Measurements from ENCODE around the gene MSI2. TPM values are rescaled to one million over a fixed set of nuclear protein-coding genes. Genes with fewer than 3 reads are reported as not detected.
"Not testable (repeated sequence)": the region's sequence is repeated elsewhere in the genome, so short reads cannot be mapped to it uniquely, and the experiment has no call there.

MSI2 gene
- total RNA-seq, 1 donor from 2014 or later, result 31.3 TPM

DNA sequence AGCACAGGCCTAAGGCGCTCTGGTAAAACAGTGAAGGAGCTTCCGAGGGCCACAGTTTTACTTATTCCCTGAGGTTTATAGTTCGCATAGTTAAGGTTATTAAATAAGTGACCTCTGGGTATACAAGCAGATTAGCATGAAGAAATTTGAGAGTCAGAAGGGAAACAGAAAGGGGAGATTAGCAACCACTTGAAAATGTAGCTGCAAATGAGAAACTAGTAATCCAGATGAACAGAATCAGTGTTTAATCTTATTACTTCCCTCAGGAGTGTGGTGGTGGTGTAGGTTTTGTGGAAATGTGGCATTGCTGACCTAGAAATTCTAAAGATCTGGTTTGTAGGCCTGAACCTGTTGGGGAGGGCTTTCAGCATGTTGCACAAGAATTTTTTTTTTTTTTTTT, 358.4 kb downstream of the MSI2 start:
- no peak overlapping the region for H3K27ac ChIP-seq
- intact Hi-C loops (cut with DNase I), result no loop called here
- no peak overlapping the region for H3K4me3 ChIP-seq
- no peaks in the 10 kb centered on the region for H3K4me1 ChIP-seq
- H3K27me3 ChIP-seq, result no peaks in the 10 kb centered on the region
- H3K36me3 ChIP-seq, result no peaks in the 10 kb centered on the region
- H3K9me3 ChIP-seq, result no peaks in the 10 kb centered on the region
- ATAC-seq (no peak), DNase-seq (no peak)
- TF ChIP-seq, protein P1, sequence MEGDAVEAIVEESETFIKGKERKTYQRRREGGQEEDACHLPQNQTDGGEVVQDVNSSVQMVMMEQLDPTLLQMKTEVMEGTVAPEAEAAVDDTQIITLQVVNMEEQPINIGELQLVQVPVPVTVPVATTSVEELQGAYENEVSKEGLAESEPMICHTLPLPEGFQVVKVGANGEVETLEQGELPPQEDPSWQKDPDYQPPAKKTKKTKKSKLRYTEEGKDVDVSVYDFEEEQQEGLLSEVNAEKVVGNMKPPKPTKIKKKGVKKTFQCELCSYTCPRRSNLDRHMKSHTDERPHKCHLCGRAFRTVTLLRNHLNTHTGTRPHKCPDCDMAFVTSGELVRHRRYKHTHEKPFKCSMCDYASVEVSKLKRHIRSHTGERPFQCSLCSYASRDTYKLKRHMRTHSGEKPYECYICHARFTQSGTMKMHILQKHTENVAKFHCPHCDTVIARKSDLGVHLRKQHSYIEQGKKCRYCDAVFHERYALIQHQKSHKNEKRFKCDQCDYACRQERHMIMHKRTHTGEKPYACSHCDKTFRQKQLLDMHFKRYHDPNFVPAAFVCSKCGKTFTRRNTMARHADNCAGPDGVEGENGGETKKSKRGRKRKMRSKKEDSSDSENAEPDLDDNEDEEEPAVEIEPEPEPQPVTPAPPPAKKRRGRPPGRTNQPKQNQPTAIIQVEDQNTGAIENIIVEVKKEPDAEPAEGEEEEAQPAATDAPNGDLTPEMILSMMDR (IDR thresholded peaks at IDR 0.05), result no peak

DNA sequence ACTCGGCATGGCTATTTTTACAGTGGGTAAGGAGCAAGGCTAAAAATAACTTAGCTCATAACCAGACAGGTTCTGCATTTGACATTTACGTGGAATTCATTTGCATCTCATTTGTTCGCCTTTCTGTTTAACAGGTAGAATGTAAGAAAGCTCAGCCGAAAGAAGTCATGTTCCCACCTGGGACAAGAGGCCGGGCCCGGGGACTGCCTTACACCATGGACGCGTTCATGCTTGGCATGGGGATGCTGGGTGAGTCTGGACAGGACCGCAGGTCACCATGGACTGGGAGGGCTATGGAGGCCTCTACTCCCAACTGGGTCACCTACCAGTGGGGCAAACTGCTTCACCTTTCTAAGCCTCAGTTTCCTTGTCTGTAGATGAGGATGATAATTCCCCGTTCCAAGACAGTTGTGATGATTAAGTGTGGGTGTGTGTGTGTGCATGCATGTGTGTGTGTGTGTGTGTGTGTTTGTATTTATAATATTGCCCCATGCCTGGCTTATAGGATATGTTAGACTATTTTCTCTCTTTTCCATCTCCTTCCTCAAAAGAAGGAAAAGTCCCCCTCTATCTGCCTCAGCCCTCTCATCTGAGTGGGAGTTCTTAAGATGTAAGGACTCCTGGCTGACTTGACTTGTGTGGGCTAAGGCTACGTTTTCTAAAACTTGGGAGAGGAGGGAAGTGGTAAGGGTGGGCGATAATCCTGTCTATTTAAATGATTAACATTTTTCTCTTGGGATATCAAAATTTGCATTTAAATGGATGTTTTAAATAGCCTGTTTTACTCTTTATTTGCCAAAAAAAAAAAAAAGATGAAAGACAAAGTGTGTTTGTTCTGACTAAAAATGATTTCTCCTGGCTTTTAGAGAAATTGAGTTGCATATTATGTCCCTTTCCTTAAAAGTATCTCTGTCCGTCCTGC, 359.8 kb downstream of the MSI2 start:
- no peak for ATAC-seq

DNA sequence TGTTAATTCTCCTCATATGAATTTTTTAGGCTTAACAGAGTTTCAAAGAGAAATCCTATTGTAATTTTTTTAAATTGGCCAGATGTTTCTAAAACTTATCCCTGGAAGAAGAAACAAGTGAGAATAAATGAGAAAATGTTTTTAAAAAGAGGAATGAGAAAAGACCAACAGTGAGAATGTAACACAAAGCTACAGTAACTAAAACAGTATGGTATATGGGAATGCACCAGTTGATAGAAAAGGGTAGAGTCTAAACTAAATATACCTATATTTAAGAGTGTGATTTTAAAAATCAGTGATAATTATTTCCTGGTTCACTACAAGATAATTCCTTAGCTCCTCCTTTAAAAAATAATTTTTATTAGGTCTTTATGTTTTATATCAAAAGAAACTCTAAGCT, 360.9 kb downstream of the MSI2 start:
- no peak for ATAC-seq

More for the DNA sequence above, 359.8 kb downstream of the MSI2 start:
- H3K9me3 ChIP-seq, result no peaks in the 10 kb centered on the region
- TF ChIP-seq, protein P1 (IDR thresholded peaks at IDR 0.05), result no peak
- H3K27me3 ChIP-seq, result no peaks in the 10 kb centered on the region
- H3K27ac ChIP-seq, result no peak overlapping the region
- no peaks in the 10 kb centered on the region for H3K4me1 ChIP-seq
- intact Hi-C loops (cut with DNase I), result no loop called here
- H3K4me3 ChIP-seq, result no peak overlapping the region
- peak; percentile 51 for DNase-seq
- H3K36me3 ChIP-seq, result no peaks in the 10 kb centered on the region

DNA sequence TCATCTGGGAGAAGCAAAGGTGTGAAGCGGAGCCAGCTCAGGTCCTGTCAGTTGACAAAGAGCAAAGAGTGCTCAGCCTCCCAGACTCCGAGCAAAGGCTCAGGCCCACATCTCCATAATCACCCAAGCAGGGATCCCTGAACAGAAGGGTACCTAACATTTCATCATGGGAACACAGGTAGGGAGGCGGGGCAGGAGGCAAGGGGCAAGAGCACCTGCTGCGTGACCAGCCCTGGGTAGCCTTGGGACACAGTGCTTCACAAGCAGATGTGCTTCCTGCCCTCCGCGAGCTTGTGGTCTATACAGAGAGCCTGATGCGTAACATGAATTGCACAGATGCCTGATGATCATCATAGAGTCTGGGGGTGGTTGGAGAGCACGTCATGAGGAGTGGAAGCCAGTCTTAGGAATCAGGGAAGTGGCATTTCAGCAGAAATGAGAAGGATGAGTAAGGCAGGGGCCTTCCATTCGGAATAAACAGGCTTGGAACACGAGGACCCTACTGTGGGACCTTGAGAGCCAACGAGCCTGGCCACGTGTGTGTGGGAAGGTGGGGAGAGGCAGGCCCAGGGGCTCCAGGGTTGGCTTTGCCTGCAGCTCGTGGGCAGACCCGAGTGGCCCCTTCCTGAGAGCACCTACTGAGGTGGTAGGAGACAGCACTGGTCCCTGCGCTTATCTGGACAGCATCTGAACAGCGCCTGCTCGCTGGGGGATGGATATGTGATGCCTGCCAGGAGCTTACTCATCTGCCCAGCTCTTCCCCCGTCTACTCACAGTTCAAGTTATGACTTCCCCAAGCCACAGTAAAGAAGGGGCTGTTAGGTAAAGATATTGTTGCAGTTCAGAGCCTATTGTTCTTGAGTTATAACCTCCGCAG, 363.0 kb downstream of the MSI2 start:
- peaks cover 9% of the 10 kb centered on the region for H3K4me1 ChIP-seq
- H3K27ac ChIP-seq, result no peak overlapping the region
- ATAC-seq (peak; percentile 10), DNase-seq (peak; percentile 48)
- intact Hi-C loops (cut with DNase I), result no loop called here
- no peaks in the 10 kb centered on the region for H3K36me3 ChIP-seq
- no peak overlapping the region for H3K4me3 ChIP-seq
- TF ChIP-seq, protein P1 (IDR thresholded peaks at IDR 0.05), result no peak
- H3K27me3 ChIP-seq, result no peaks in the 10 kb centered on the region
- no peaks in the 10 kb centered on the region for H3K9me3 ChIP-seq

More for the DNA sequence above, 360.9 kb downstream of the MSI2 start:
- no peaks in the 10 kb centered on the region for H3K9me3 ChIP-seq
- no peak overlapping the region for H3K27ac ChIP-seq
- H3K4me3 ChIP-seq, result no peak overlapping the region
- intact Hi-C loops (cut with DNase I), result no loop called here
- TF ChIP-seq, protein P1 (IDR thresholded peaks at IDR 0.05), result no peak
- no peaks in the 10 kb centered on the region for H3K4me1 ChIP-seq
- H3K27me3 ChIP-seq, result no peaks in the 10 kb centered on the region
- no peak for DNase-seq
- H3K36me3 ChIP-seq, result no peaks in the 10 kb centered on the region

DNA sequence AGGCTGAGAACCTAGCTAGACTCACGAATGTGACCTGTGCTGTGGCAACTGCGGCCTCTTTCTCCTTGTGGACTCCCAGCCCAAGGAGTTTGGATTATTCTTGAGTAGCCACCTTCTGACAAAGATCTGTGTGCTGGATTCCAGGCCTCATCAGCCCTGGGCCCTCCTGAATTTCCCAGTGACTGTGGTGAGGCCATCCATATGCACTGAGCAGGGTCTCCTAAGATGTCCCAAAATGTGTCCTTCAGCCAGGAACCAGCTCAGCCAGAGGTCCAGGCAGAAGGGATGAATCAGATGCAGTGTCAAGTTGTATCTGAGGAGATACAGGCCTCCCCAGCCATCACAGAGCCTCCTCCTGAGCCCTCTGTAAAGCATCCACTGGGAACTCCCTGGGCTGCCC, 364.3 kb downstream of the MSI2 start:
- no peak overlapping the region for H3K27ac ChIP-seq
- DNase-seq, result peak; percentile 23
- H3K36me3 ChIP-seq, result no peaks in the 10 kb centered on the region

DNA sequence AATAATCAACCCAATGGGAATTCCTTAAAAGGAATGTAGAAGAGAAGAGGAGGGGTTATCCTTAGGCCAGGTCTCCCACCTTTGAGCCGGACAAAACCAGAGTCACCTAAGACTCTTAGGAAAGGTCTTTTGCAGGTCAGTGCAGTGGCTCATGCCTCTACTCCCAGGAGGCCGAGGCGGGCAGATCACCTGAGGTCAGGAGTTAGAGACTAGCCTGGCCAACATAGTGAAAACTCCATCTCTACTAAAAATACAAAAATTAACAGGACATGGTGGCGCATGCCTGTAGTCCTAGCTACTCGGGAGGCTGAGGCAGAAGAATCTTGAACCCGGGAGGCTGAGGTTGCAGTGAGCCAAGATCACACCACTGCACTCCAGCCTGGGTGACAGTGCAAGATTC, 365.5 kb downstream of the MSI2 start:
- H3K4me1 ChIP-seq; H3K27ac ChIP-seq; ATAC-seq; H3K27me3 ChIP-seq; H3K36me3 ChIP-seq; H3K9me3 ChIP-seq; intact Hi-C loops (cut with DNase I); H3K4me3 ChIP-seq: not testable (repeated sequence)
- DNase-seq, result peak; percentile 30

More for the DNA sequence above, 364.3 kb downstream of the MSI2 start:
- H3K9me3 ChIP-seq, result no peaks in the 10 kb centered on the region
- ATAC-seq, result no peak
- H3K27me3 ChIP-seq, result no peaks in the 10 kb centered on the region
- no peak overlapping the region for H3K4me3 ChIP-seq
- TF ChIP-seq, protein P1 (IDR thresholded peaks at IDR 0.05), result no peak
- peaks cover 9% of the 10 kb centered on the region for H3K4me1 ChIP-seq
- intact Hi-C loops (cut with DNase I), result no loop called here

Data from upper lobe of right lung (tissue), 1 donor.